ENCODE measurements around the gene ZMYM4. TPM values are rescaled to one million over a fixed set of nuclear protein-coding genes. Genes with fewer than 3 reads are reported as not detected.

Gene ZMYM4
- polyA plus RNA-seq, 2 of the 4 experiments (the other 2 are of a cell fraction): 12.2 to 36.3 TPM

DNA sequence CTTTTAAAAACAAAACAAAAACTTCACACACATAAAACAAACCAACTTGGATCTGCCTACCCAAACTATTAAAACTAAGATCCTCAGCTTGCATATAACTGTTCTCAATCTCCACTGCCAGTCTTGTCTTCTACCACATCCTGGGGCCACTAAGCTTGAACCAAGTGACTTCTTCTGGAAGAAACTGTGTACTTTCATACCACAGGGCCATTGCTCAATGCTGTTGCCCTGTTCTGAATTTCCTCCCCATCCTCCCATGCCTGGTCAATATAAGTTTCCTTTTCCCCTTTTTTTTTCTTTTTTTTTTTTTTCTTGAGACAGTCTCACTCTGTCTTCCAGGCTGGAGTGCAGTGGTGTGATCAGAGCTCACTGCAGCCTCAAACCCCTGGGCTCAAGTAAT is 178.8 kb downstream of the ZMYM4 start:
- no peak overlapping the region for H3K4me3 ChIP-seq
- H3K4me1 ChIP-seq: peaks cover 2% of the 10 kb centered on the region; the same call in 1 of the 3 replicates
- CTCF ChIA-PET: interaction anchor here (1.3 kb wide), 1 partner anchor 117 kb away, joined by 6 read pairs; no protein-coding TSS in a partner anchor
- TF ChIP-seq MYC (IDR thresholded peaks at IDR 0.05; ENCODE audit: borderline replicate concordance, low read length) (no peak), TFCP2L1 (CRISPR knock-in tag; IDR thresholded peaks at IDR 0.05) (no peak), GATA3 (IDR thresholded peaks at IDR 0.05; ENCODE audit: borderline replicate concordance) (no peak), ZFP36 (IDR thresholded peaks at IDR 0.05; ENCODE audit: borderline replicate concordance, partially characterized antibody) (no peak), ZC3H11A (IDR thresholded peaks at IDR 0.05) (no peak), NPAS2 (CRISPR knock-in tag; IDR thresholded peaks at IDR 0.05; ENCODE audit: borderline replicate concordance) (no peak), JUN (IDR thresholded peaks at IDR 0.05) (no peak), HOXA7 (CRISPR knock-in tag; IDR thresholded peaks at IDR 0.05) (no peak), MAFK (IDR thresholded peaks at IDR 0.05; ENCODE audit: partially characterized antibody) (no peak), ESRRA (IDR thresholded peaks at IDR 0.05; ENCODE audit: borderline replicate concordance, low read length) (no peak), CHD2 (IDR thresholded peaks at IDR 0.05; ENCODE audit: low read length, partially characterized antibody) (no peak)
- TF ChIP-seq, protein P1, sequence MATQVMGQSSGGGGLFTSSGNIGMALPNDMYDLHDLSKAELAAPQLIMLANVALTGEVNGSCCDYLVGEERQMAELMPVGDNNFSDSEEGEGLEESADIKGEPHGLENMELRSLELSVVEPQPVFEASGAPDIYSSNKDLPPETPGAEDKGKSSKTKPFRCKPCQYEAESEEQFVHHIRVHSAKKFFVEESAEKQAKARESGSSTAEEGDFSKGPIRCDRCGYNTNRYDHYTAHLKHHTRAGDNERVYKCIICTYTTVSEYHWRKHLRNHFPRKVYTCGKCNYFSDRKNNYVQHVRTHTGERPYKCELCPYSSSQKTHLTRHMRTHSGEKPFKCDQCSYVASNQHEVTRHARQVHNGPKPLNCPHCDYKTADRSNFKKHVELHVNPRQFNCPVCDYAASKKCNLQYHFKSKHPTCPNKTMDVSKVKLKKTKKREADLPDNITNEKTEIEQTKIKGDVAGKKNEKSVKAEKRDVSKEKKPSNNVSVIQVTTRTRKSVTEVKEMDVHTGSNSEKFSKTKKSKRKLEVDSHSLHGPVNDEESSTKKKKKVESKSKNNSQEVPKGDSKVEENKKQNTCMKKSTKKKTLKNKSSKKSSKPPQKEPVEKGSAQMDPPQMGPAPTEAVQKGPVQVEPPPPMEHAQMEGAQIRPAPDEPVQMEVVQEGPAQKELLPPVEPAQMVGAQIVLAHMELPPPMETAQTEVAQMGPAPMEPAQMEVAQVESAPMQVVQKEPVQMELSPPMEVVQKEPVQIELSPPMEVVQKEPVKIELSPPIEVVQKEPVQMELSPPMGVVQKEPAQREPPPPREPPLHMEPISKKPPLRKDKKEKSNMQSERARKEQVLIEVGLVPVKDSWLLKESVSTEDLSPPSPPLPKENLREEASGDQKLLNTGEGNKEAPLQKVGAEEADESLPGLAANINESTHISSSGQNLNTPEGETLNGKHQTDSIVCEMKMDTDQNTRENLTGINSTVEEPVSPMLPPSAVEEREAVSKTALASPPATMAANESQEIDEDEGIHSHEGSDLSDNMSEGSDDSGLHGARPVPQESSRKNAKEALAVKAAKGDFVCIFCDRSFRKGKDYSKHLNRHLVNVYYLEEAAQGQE (IDR thresholded peaks at IDR 0.05): no peak
- no peak overlapping the region for H3K4me2 ChIP-seq
- no peak overlapping the region for H3K27ac ChIP-seq
- DNase-seq (ENCODE audit: low read depth in 1 of 2, low spot score in 1 of 2): no peak
- no peak for ATAC-seq
- FAIRE-seq: no peak
- POLR2A ChIA-PET: no interaction called here
- H3K9me3 ChIP-seq: no peaks in the 10 kb centered on the region

DNA sequence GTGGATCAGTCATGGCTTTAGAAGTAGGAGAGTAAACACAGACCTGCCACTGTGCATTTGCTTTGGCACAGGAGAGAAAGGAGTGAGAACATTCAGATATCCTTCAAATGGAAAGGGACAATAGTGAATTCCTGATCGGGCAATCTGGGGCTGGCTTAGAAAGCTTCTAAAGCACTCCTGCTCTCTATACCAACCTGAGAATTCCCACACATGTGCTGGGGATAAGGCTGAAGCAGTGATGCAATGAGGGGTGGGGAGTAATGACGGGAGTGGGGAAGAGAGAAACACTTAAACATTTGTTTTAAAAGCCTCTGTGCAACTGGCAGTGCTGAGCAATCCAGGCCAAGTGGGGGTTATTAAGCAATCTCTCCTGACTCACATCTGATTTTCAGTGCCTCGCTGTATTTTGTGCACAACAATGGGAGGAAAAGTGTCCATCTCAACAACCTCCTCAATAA is 179.9 kb downstream of the ZMYM4 start:
- no peak overlapping the region for H3K4me2 ChIP-seq
- DNase-seq (ENCODE audit: low read depth in 1 of 2, low spot score in 1 of 2) (no peak), FAIRE-seq (no peak), ATAC-seq (peak in 1 of 2 experiments; percentile 40; a peak in 1 of 6 replicates)
- peak overlapping the region in 1 of 2 experiments; percentile 47; a peak in 2 of 6 replicates for H3K27ac ChIP-seq
- TF ChIP-seq, protein P1 (IDR thresholded peaks at IDR 0.05): no peak
- TF ChIP-seq CEBPB (IDR thresholded peaks at IDR 0.05): peak; percentile 39 to 56; a peak in 2 of 4 replicates
- WGBS (ENCODE audit: missing lambda C conversion rate): 72% methylated on average over 3 of the region's 3 CpGs
- H3K4me1 ChIP-seq: peaks cover 2% of the 10 kb centered on the region; the same call in 1 of the 3 replicates
- H3K9me3 ChIP-seq: no peaks in the 10 kb centered on the region
- no peak overlapping the region for H3K4me3 ChIP-seq
- CTCF ChIA-PET: interaction anchor here (0.8 to 6.1 kb wide), 3 partner anchors 11 to 116 kb away, joined by 3 to 45 read pairs (median 3); no protein-coding TSS in a partner anchor
- POLR2A ChIA-PET: interaction anchor here (1.4 kb wide), 1 partner anchor 109 kb away, joined by 3 read pairs; the partner anchor contains the start of genes KIAA0319L and NCDN

DNA sequence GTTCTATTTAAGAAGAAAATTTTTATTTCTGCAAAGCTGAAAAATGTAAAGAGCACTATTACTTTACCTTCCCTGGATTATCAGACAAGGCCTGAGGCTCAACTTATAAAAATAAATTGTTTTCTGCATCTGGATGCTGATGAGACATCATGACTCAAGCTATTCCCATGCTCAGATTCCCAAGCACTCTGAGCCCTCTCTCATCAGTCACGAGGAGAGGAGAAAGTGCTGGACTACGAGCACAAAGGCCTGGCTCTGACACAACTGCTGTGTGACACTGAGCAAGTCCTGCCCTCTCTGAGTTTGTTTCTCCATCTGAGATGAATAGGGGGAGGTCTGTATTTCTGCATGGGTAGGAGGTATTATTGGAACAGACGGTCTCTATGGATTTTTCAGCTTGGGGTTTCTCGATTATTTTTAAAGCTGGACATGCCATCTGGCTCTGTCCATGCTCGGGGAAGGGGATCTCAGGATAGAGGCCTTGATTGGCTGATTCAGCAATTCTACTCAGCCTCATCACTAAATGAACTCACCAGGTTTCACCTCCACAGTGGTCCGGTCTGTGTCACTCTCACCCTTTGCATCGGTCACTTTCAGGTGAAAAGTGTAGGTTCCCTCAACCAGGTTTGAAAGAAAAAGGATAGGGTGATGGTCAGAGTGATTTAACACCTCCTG is 181.0 kb downstream of the ZMYM4 start:
- Histone ChIP-seq H3K4me3 (no peak overlapping the region), H3K4me2 (no peak overlapping the region), H3K27ac (peak overlapping the region in 1 of 2 experiments; percentile 23; a peak in 1 of 6 replicates), H3K9me3 (no peaks in the 10 kb centered on the region), H3K4me1 (peaks cover 2% of the 10 kb centered on the region; the same call in 1 of the 3 replicates)
- no peak for FAIRE-seq
- ChIA-PET CTCF (interaction anchor here (1.5 to 6.3 kb wide), 4 partner anchors 115 to 326 kb away, joined by 4 to 45 read pairs (median 20); no protein-coding TSS in a partner anchor), POLR2A (interaction anchor here (1.4 kb wide), 1 partner anchor 108 kb away, joined by 3 read pairs; the partner anchor contains the start of genes KIAA0319L and NCDN)
- DNase-seq (ENCODE audit: low read depth in 1 of 2, low spot score in 1 of 2): no peak
- WGBS (ENCODE audit: missing lambda C conversion rate): 75% methylated on average over 7 of the region's 7 CpGs
- ATAC-seq: 0 out of 6 replicates have a peak, but pooled peaks of 1 of the 2 experiments have one; percentile 54
- TF ChIP-seq JUNB (IDR thresholded peaks at IDR 0.05) (no peak), JUN (IDR thresholded peaks at IDR 0.05) (no peak), RARB (CRISPR knock-in tag; IDR thresholded peaks at IDR 0.05) (no peak), SMC3 (IDR thresholded peaks at IDR 0.05) (no peak), MAFK (IDR thresholded peaks at IDR 0.05; ENCODE audit: partially characterized antibody) (peak; percentile 60), HOXB5 (CRISPR knock-in tag; IDR thresholded peaks at IDR 0.05) (no peak)
- TF ChIP-seq, protein P1 (IDR thresholded peaks at IDR 0.05): no peak

All from A549 (cell line).